Thoracic aorta (tissue), 2 donors: ENCODE data around the gene FAM177A1. TPM values are rescaled to one million over a fixed set of nuclear protein-coding genes. Genes with fewer than 3 reads are reported as not detected.

Source experiments
- ATAC-seq: fragments of 150-250 bp; one replicate; pipeline ENCODE4 v1.8.0; 2017; ENCODE audit warnings: low read depth; ENCODE audit not compliant: insufficient number of reproducible peaks, low FRiP score
- DNase-seq: peaks from one replicate; pipeline ENCODE4 v3.0.0-alpha.2; 2020; ENCODE audit warnings: low spot score
- H3K27ac ChIP-seq, 2 donors: fragments of 200-600 bp; sonication (generic); 1 replicate in 1 of 2; 2 replicates in 1 of 2; pipeline ENCODE4 v1.5.1; 2016; ENCODE audit warnings: mild to moderate bottlenecking in 2 of 2, moderate library complexity in 2 of 2
- H3K27me3 ChIP-seq: fragments of 200-600 bp; sonication (generic); replicated peaks from 2 replicates; pipeline ENCODE4 v1.6.0; 2016; ENCODE audit warnings: mild to moderate bottlenecking; ENCODE audit not compliant: insufficient read depth
- H3K36me3 ChIP-seq: fragments of 200-600 bp; sonication (generic); one replicate; pipeline ENCODE4 v1.5.1; 2016
- H3K4me1 ChIP-seq, 2 donors: fragments of 200-600 bp; sonication (generic); 1 replicate in 1 of 2; 2 replicates in 1 of 2; pipeline versions ENCODE4 v1.5.1 to v1.6.0; 2016; ENCODE audit warnings: low read depth in 2 of 2, mild to moderate bottlenecking in 1 of 2; ENCODE audit not compliant: control insufficient read depth in 1 of 2
- H3K4me3 ChIP-seq: fragments of 200-600 bp; sonication (generic); 2 replicates; pipeline ENCODE4 v1.5.1; 2016; ENCODE audit warnings: mild to moderate bottlenecking
- H3K9me3 ChIP-seq: fragments of 200-600 bp; sonication (generic); 2 replicates; pipeline ENCODE4 v1.5.1; 2016
- total RNA-seq, 2 donors: library from RNA; depleted of rRNA; stranded (reverse); fragments of >200 nt; gene quantifications; one replicate each; pipeline versions ENCODE4 v1.1.0 to v1.2.3, GENCODE V29; 2016
- TF ChIP-seq, protein P1 (sequence below): fragments of 200-600 bp; sonication (generic); IDR thresholded peaks from one replicate; pipeline ENCODE4 v1.5.1; 2019; ENCODE audit warnings: antibody characterized with exemption

Gene FAM177A1
- total RNA-seq, 2 donors from 2014 or later = 60.0 to 73.8 TPM

DNA sequence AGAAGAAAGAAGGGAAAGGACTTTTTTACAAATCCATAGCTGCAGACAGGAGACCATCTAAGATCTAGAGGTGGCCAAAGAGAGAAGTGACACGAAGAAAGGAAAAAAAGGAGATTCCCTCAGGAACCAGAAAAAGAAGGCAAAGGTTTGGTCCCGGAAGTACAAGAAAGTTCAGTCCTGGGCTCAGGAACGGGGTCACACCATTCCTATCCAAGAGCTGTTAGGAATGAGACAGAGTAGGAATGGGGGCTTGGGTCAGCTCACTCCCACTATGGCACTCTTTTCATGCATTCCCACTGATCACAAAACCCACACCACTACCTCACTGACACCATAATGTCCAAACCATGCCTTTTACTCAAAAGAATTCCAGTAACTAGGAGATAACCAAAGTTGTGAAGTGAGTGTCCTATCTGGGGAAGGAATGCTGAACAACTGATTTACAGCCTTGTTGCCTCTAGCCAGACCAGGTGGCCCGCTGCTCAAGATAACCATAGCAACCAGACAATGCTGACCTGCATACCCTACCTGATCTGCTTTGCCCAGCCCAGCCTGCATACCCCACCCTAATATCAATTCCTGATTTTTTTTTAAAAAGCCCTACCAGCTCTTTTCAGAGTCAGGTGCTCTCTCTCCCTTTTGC is 67.4 kb downstream of the FAM177A1 start:
- H3K4me1 ChIP-seq = no peaks in the 10 kb centered on the region
- TF ChIP-seq, protein P1, sequence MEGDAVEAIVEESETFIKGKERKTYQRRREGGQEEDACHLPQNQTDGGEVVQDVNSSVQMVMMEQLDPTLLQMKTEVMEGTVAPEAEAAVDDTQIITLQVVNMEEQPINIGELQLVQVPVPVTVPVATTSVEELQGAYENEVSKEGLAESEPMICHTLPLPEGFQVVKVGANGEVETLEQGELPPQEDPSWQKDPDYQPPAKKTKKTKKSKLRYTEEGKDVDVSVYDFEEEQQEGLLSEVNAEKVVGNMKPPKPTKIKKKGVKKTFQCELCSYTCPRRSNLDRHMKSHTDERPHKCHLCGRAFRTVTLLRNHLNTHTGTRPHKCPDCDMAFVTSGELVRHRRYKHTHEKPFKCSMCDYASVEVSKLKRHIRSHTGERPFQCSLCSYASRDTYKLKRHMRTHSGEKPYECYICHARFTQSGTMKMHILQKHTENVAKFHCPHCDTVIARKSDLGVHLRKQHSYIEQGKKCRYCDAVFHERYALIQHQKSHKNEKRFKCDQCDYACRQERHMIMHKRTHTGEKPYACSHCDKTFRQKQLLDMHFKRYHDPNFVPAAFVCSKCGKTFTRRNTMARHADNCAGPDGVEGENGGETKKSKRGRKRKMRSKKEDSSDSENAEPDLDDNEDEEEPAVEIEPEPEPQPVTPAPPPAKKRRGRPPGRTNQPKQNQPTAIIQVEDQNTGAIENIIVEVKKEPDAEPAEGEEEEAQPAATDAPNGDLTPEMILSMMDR = no peak
- H3K4me3 ChIP-seq = no peak overlapping the region
- H3K9me3 ChIP-seq = no peaks in the 10 kb centered on the region
- ATAC-seq (no peak), DNase-seq (no peak)
- H3K27ac ChIP-seq = no peak overlapping the region
- peaks cover 36% of the 10 kb centered on the region for H3K36me3 ChIP-seq
- no peaks in the 10 kb centered on the region for H3K27me3 ChIP-seq

DNA sequence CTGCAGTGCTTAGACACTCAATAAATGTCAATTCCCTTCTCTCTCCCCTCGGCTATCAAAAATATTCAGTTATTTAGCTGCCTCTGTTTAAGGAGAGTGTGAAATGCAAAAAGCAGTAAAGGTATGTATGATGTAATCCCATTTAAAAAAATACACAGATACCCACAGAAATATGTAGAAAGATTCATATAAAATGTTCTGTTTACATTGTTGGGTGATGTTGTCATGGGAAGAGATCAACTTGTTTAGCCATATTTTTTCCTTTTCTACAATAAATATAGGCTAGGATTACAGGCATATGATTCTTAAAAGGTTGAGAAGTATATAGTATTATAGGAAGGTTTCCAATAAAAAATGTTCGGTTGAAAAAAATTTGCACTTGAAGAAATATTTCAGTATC is 68.0 kb downstream of the FAM177A1 start:
- DNase-seq = no peak
- peaks cover 36% of the 10 kb centered on the region for H3K36me3 ChIP-seq
- ATAC-seq = no peak

DNA sequence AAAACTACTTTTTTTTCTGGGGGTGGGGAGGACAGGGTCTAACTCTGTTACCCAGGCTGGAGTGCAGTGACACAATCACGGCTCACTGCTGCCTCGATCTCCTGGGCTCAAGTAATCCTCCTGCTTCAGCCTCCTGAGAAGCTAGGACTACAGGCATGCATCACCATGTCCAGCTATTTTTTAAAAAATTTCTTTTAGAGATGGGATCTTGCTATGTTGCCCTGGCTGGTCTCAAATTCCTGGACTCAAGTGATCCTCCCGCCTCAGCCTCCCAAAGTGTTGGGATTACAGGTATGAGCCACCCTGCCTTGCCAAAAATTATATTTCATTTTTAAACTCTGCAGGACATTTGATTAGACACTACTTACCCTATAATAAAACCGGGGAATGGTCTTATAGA is 70.2 kb downstream of the FAM177A1 start:
- ATAC-seq (no peak), DNase-seq (no peak)
- Histone ChIP-seq H3K27me3 (no peaks in the 10 kb centered on the region), H3K4me3 (no peak overlapping the region), H3K27ac (no peak overlapping the region), H3K9me3 (no peaks in the 10 kb centered on the region), H3K36me3 (peaks cover 19% of the 10 kb centered on the region), H3K4me1 (peaks cover 5 to 17% of the 10 kb centered on the region in 2 donors)
- TF ChIP-seq, protein P1 = no peak

More for the DNA sequence above, 68.0 kb downstream of the FAM177A1 start:
- H3K9me3 ChIP-seq = no peaks in the 10 kb centered on the region
- TF ChIP-seq, protein P1 = no peak
- H3K27ac ChIP-seq = no peak overlapping the region
- H3K4me3 ChIP-seq = no peak overlapping the region
- no peaks in the 10 kb centered on the region for H3K27me3 ChIP-seq
- peaks cover 0 to 4% of the 10 kb centered on the region in 2 donors for H3K4me1 ChIP-seq

- no peak overlapping the region for H3K27ac ChIP-seq
- H3K27me3 ChIP-seq = no peaks in the 10 kb centered on the region
- peaks cover 5 to 17% of the 10 kb centered on the region in 2 donors for H3K4me1 ChIP-seq
- TF ChIP-seq, protein P1 = no peak
- DNase-seq (no peak), ATAC-seq (no peak)
- H3K4me3 ChIP-seq = no peak overlapping the region
- H3K36me3 ChIP-seq = peaks cover 15% of the 10 kb centered on the region
- no peaks in the 10 kb centered on the region for H3K9me3 ChIP-seq
Measured at GRCh38 chr14:35117112-35117511, 71.0 kb downstream of the FAM177A1 start.

GRCh38 chr14:35121026-35121886 is 75.2 kb downstream of the FAM177A1 start:
- H3K27ac ChIP-seq = peak overlapping the region; percentile 96 to 98
- ATAC-seq = peak; percentile 82
- TF ChIP-seq, protein P1 = no peak
- no peak for DNase-seq
- no peaks in the 10 kb centered on the region for H3K9me3 ChIP-seq
- H3K27me3 ChIP-seq = no peaks in the 10 kb centered on the region
- H3K4me3 ChIP-seq = peak overlapping the region; percentile 89
- peaks cover 5 to 44% of the 10 kb centered on the region in 2 donors for H3K4me1 ChIP-seq
- no peaks in the 10 kb centered on the region for H3K36me3 ChIP-seq
